ACC112 (cell line): ENCODE measurements around the gene NACAD.

Experiments used
- H2AFZ ChIP-seq: fragments of 200-600 bp; sonication (generic); one replicate; pipeline ENCODE4 v1.6.0; 2017; ENCODE audit warnings: antibody characterized with exemption, low read length; ENCODE audit not compliant: unreplicated experiment
- H3K27ac ChIP-seq: fragments of 200-600 bp; sonication (generic); 2 replicates; pipeline ENCODE4 v1.5.1; 2014; ENCODE audit warnings: low read depth, mild to moderate bottlenecking, antibody characterized with exemption, low read length, moderate library complexity
- H3K27me3 ChIP-seq: fragments of 200-600 bp; sonication (generic); 2 replicates; pipeline ENCODE4 v1.6.1; 2014; ENCODE audit warnings: mild to moderate bottlenecking, antibody characterized with exemption, low read length, moderate library complexity, mixed read lengths; ENCODE audit not compliant: insufficient read depth
- H3K36me3 ChIP-seq: fragments of 200-600 bp; sonication (generic); 2 replicates; pipeline ENCODE4 v1.6.1; 2016; ENCODE audit warnings: mild to moderate bottlenecking, antibody characterized with exemption, low read length, moderate library complexity, mixed read lengths; ENCODE audit not compliant: insufficient read depth
- H3K4me1 ChIP-seq: fragments of 200-600 bp; sonication (generic); one replicate; pipeline ENCODE4 v1.6.1; 2016; ENCODE audit warnings: low read length, mixed read lengths; ENCODE audit not compliant: insufficient read depth, unreplicated experiment, control insufficient read depth
- H3K4me3 ChIP-seq: fragments of 200-600 bp; sonication (generic); 2 replicates; pipeline ENCODE4 v1.5.1; 2014; ENCODE audit warnings: mild to moderate bottlenecking, low read depth, low read length
- H3K79me2 ChIP-seq: fragments of 200-600 bp; sonication (generic); one replicate; pipeline ENCODE4 v1.6.0; 2016; ENCODE audit warnings: low read length; ENCODE audit not compliant: control insufficient read depth, unreplicated experiment, insufficient read depth

The NACAD gene

DNA sequence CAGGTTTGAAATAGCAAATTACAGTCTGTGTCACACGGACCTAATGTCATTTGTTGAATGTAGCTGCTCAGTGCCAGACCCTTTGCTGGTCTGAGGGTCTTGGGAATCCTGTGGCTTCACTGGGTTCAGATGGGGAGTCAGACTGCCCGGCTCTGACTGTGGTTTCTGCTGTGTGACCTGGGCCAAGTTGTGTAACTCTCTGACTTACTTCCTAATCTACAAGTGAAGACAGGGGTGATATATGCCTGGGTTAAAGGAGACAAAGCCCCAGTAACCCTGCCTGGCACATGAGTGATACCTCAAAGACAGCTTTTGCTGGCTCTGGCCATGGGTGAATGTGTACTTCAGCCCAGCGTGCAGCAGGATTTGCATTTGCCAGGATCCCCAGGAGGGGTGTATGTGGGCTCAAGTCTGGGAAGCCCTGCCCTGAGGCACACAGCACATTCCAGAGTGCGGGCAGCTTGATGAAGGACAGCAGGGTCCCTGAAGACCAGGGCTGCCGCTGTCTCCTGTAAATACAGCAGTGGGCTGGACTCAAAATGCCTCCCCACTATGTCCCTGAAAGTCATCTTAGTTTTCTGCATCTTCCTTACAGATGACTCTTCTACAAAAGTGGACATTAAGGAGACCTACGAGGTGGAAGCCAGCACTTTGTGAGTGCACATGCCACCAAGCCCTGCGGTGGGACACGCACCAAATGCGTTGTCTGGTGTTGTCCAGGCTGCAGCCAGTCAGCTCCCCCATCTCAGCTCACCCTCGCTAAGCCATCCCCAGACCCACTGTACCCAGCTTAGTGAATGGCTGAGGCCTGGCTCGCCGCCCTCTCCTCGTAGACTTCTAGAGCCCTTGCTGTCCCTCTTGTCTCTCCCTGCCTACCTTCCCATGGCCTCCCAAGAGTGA is 16.4 kb downstream of the NACAD start:
- Histone ChIP-seq H3K4me3 (no peak overlapping the region), H3K27me3 (no peaks in the 10 kb centered on the region), H3K79me2 (no peaks in the 10 kb centered on the region), H3K27ac (no peak overlapping the region), H3K4me1 (peaks cover 11% of the 10 kb centered on the region), H2AFZ (no peak overlapping the region), H3K36me3 (no peaks in the 10 kb centered on the region)

DNA sequence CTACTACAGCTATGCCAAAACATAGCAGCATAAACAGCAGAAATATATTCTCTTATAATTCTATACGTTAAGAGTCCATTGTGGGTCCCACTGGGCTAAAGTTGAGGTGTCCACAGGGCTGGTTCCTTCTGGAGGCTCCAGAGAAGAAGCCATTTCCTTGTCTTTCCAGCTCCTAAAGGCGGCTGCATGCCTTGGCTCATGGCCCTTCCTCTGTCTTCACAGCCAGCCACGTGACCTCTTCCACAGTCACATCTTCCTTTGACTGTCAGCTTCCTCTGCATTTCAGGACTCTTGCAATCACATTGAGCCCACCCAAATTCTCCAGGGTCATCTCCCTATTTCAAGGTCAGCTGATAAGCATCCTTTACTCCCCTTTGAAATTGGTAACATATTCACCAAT is 17.2 kb downstream of the NACAD start:
- no peaks in the 10 kb centered on the region for H3K27me3 ChIP-seq
- H3K4me3 ChIP-seq = no peak overlapping the region
- no peaks in the 10 kb centered on the region for H3K79me2 ChIP-seq
- no peak overlapping the region for H3K27ac ChIP-seq
- peaks cover 11% of the 10 kb centered on the region for H3K4me1 ChIP-seq
- no peak overlapping the region for H2AFZ ChIP-seq
- no peaks in the 10 kb centered on the region for H3K36me3 ChIP-seq

DNA sequence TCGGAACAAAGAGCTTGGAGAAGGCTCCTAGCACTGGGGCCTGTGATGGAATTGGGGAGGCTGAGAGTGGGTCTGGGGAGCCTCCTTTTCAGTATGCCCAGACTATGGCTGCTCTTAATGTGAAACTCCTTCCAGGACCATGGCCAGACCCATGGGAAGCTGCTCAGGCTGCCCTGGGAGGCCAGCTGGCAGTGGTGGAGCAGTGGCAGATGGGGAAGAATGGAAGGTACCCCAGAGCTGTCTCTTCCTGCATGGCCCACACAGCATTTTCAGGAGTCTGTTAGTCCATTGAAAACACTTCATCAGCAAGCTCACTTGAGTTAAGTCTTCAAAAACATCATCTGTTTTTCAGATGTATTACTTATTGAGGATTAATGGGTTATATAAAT is 18.5 kb downstream of the NACAD start:
- H3K36me3 ChIP-seq = no peaks in the 10 kb centered on the region
- no peak overlapping the region for H2AFZ ChIP-seq

DNA sequence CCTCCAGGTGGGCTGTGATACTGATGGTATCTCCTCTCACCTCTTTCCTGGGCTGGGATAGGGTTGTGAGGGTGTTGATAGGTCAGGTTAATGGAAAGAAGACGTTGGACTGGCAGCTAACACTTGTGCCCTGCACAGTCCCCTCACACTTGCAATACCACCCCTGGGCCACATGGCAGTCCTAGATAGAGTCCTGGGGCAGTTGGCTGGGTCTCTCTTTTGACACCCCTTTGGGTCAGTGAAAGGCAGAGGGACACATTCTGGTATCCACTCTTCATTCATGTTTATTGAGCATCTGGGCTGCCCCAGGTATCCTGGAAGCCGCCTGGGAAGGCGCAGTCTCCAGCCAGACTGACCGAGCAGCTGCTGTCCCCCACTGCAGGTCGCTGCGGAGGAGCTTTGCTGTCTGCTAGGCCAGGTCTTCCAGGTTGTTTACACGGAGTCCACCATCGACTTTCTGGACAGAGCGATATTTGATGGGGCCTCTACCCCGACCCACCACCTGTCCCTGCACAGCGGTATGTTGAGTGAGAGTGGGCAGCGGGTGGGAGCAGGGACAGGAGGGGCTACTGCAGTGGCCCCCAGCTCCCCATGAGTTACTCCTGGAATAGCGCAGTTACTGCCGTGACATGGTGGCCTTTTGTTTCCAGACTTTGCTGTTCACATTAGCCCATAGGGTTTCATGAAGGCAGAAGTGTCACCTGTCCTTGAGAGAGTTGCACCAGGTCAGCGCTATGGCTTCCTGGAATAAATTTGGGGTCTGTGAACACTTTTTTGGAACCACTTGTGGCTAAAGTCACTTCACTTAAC is 19.1 kb downstream of the NACAD start:
- Histone ChIP-seq H3K27ac (no peak overlapping the region), H3K27me3 (no peaks in the 10 kb centered on the region), H2AFZ (no peak overlapping the region), H3K4me1 (peaks cover 11% of the 10 kb centered on the region), H3K4me3 (no peak overlapping the region), H3K36me3 (no peaks in the 10 kb centered on the region), H3K79me2 (peaks cover 3% of the 10 kb centered on the region)

More for the DNA sequence above, 18.5 kb downstream of the NACAD start:
- no peak overlapping the region for H3K4me3 ChIP-seq
- H3K79me2 ChIP-seq = peaks cover 3% of the 10 kb centered on the region
- H3K27me3 ChIP-seq = no peaks in the 10 kb centered on the region
- H3K27ac ChIP-seq = no peak overlapping the region
- peaks cover 11% of the 10 kb centered on the region for H3K4me1 ChIP-seq

DNA sequence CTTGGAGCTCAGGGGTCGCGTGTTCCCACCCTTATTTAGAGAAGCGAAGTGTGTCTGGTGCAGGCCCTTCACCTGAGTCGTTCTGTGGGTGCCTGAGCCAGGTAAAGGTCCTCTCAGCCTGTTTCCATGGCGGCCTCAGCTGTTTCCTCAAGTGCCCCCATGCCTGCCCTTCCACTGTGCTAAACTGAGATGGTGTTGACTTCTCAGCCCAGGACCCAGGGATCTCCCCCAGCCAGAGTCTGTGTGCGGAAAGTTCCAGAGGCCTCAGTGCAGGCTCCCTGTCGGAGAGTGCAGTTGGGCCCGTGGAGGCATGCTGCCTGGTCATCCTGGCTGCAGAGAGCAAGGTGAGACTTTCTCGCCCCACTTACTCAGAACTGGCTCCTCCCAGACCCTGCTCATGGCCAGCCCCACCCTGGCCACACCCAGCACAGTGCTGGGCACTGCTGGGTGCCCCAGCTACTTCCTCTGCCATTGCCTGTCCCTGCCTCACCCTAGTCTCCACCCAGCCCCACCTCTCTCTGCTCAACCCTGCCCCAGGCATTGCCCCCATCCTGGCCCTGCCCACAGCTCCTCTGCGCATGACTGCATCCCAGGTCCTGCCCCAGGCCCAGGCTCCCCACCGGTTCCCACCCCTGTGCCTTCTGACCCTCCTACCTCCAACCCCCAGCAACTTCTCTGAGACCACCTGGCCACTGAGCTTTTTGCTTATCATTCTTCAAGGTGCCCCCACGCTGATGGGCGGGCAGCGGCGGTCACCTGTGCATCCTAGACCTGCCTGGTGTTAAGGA is 20.3 kb downstream of the NACAD start:
- no peak overlapping the region for H2AFZ ChIP-seq
- H3K36me3 ChIP-seq = peaks cover 4% of the 10 kb centered on the region; the same call in 1 of the 2 replicates
- peaks cover 3% of the 10 kb centered on the region for H3K79me2 ChIP-seq
- no peaks in the 10 kb centered on the region for H3K27me3 ChIP-seq
- H3K27ac ChIP-seq = no peak overlapping the region
- H3K4me1 ChIP-seq = peaks cover 11% of the 10 kb centered on the region
- no peak overlapping the region for H3K4me3 ChIP-seq

DNA sequence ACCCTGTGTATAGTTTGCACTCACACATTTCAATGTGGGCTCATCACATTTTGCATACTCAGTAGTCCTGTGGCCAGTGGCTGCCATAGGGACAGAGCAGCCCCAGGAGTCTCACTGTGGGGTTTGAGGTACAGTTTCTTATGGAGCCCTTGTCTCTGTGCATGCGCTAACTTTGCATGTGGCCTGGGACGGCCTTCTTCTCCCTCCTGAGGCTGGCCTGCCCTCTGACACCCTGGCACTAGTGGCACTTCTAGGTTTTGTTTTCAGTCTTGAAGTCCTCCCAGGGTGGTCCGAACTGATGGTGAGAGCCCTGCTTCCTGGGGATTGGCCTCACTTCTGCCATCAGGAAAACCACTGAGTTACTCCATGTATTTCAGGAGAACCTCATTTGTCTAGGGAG is 21.2 kb downstream of the NACAD start:
- Histone ChIP-seq H3K27ac (no peak overlapping the region), H3K4me1 (peaks cover 11% of the 10 kb centered on the region), H3K27me3 (no peaks in the 10 kb centered on the region), H3K4me3 (no peak overlapping the region), H2AFZ (no peak overlapping the region), H3K79me2 (peaks cover 3% of the 10 kb centered on the region), H3K36me3 (peaks cover 4% of the 10 kb centered on the region; the same call in 1 of the 2 replicates)

DNA sequence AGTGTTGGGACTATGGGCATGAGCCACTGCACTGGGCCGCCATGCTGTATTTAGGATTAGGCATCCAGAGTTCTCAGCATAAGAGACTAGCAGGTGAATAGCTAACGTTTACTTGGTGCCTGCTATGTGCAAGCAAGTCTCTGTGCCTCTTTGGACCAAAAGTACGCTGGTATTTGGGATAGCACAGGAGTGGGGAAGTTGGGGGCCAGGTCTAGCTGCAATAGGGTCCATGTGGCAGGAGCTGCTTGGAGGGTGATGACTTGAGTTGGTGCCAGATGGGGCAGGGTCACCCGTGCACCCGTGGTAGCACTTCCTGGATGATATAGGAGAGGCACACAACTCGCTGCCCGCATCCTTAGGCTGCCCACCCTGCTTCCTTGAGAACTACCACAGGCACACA is 22.4 kb downstream of the NACAD start:
- peaks cover 2% of the 10 kb centered on the region for H3K4me1 ChIP-seq
- H3K36me3 ChIP-seq = peaks cover 4% of the 10 kb centered on the region; the same call in 1 of the 2 replicates
- peaks cover 7% of the 10 kb centered on the region for H3K79me2 ChIP-seq
- no peaks in the 10 kb centered on the region for H3K27me3 ChIP-seq
- H3K4me3 ChIP-seq = no peak overlapping the region
- no peak overlapping the region for H3K27ac ChIP-seq
- no peak overlapping the region for H2AFZ ChIP-seq

DNA sequence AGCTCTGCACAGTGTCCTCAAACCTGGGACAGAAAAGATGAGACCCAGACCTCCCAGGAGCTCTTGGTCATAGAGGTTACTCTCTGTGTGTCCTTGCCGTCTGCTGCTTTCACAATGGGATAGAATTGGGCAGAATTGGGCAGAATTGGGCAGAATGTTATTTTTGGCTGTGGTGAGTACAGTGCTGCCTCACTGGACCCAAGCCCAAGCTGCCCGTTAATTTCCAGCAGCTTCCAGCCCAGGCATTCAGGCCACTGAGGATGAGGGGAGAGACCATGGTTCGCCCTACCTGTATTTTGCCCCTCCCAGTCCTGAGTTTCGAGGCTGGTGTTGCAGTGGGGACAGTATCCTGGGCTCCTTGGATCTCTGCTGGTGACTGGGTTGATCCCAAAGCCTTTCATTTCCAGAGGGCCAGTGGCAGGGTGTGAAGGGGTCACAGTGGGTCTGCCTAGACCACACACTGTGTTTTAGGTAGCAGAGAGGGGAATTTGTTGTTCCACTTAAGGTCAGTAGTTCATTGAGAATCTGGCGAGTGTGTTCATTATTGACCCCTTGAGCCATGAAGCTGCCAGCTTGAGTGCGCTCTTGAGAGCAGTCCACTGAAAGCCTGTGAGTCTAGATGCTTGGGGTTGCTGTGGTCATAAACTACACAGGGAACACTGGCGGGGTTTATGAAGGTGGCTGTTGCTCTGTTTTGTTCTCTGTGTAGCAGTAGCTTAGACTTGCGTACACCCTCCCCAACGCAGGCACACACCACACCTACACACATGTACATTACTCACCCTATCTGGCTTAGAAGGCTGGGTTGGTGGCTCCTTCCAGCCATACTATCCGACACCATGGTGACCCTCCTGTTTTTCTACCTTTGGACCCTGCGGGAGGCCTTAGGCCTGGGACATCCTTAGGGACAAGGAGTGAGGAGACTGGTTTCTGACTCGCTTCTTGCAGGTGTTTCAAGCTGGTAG is 23.5 kb downstream of the NACAD start:
- no peak overlapping the region for H2AFZ ChIP-seq
- peaks cover 4% of the 10 kb centered on the region; the same call in 1 of the 2 replicates for H3K36me3 ChIP-seq
- peaks cover 10% of the 10 kb centered on the region for H3K79me2 ChIP-seq

DNA sequence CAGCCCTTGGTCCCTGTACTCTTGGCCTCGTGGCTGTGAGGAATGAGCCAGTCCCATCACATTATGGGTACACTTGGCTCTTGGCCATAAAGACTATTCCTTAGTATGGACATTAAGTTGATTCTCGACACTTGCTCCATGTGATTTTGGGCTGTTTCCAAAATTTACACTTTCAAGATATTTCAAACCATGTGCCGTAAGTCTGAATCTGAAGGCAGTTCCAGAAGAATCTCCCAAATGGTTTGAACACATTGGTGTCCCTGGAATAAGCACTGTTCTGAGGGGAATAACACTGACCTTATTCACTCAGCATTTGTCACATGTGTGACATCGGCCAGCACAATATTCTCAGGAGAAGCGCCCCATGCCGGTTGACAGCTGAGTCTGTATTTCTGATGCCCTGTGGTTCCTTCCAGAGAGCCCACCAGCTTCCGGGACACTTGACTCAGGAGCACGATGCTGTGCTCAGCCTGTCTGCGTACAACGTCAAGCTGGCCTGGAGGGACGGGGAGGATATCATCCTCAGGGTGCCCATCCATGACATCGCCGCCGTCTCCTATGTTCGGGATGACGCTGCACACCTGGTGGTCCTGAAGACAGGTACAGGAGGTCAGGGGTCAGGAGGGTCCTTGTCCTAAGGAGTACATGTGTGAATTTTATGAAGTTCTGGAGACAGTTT is 24.6 kb downstream of the NACAD start:
- Histone ChIP-seq H3K27me3 (no peaks in the 10 kb centered on the region), H3K4me3 (no peak overlapping the region), H3K36me3 (peaks cover 4% of the 10 kb centered on the region; the same call in 1 of the 2 replicates), H3K79me2 (peaks cover 10% of the 10 kb centered on the region), H3K27ac (no peak overlapping the region), H2AFZ (no peak overlapping the region), H3K4me1 (no peaks in the 10 kb centered on the region)

More for the DNA sequence above, 23.5 kb downstream of the NACAD start:
- no peak overlapping the region for H3K27ac ChIP-seq
- H3K4me3 ChIP-seq = no peak overlapping the region
- no peaks in the 10 kb centered on the region for H3K4me1 ChIP-seq
- H3K27me3 ChIP-seq = no peaks in the 10 kb centered on the region
